ENCODE measurements around the gene FAAP20. TPM values are rescaled to one million over a fixed set of nuclear protein-coding genes. Genes with fewer than 3 reads are reported as not detected.

The FAAP20 gene
- polyA plus RNA-seq, 1 donor from 2014 or later, result 45.3 TPM

DNA sequence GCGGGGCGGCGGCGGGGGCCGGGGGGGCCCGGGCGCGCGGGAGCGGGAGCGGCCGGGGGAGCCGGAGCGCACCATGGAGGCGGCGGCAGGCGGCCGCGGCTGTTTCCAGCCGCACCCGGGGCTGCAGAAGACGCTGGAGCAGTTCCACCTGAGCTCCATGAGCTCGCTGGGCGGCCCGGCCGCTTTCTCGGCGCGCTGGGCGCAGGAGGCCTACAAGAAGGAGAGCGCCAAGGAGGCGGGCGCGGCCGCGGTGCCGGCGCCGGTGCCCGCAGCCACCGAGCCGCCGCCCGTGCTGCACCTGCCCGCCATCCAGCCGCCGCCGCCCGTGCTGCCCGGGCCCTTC lies 34.1 kb upstream of the FAAP20 start:
- H3K9me2 ChIP-seq (ENCODE audit: insufficient read depth, low read length), result no peaks in the 10 kb centered on the region
- no peaks in the 10 kb centered on the region for H3F3A ChIP-seq (ENCODE audit: insufficient read depth, low read length, poor library complexity, severe bottlenecking)
- peak overlapping the region; percentile 76 for H3K9ac ChIP-seq (ENCODE audit: low read length)
- no peaks in the 10 kb centered on the region for H3K9me3 ChIP-seq (ENCODE audit: low read length)
- peaks cover 49% of the 10 kb centered on the region for H4K20me1 ChIP-seq (ENCODE audit: insufficient read depth)
- H2AFZ ChIP-seq (ENCODE audit: low read depth, low read length), result no peak overlapping the region
- peak overlapping the region; percentile 98 for H3K4me3 ChIP-seq (ENCODE audit: low read length)
- peaks cover 45% of the 10 kb centered on the region for H3K79me2 ChIP-seq (replicated peaks; ENCODE audit: insufficient read depth, low read length)
- H3K36me3 ChIP-seq (ENCODE audit: insufficient read depth, low read length), result no peaks in the 10 kb centered on the region
- H3K27me3 ChIP-seq (ENCODE audit: insufficient read depth, low read depth, low read length), result no peaks in the 10 kb centered on the region
- H3K4me2 ChIP-seq (ENCODE audit: low read length), result peak overlapping the region; percentile 81
- TF ChIP-seq EZH2 (IDR thresholded peaks at IDR 0.05; ENCODE audit: borderline replicate concordance, insufficient read depth, low read length, poor library complexity, severe bottlenecking), result no peak
- peak overlapping the region; percentile 52 for H3K27ac ChIP-seq (ENCODE audit: low read length)

DNA sequence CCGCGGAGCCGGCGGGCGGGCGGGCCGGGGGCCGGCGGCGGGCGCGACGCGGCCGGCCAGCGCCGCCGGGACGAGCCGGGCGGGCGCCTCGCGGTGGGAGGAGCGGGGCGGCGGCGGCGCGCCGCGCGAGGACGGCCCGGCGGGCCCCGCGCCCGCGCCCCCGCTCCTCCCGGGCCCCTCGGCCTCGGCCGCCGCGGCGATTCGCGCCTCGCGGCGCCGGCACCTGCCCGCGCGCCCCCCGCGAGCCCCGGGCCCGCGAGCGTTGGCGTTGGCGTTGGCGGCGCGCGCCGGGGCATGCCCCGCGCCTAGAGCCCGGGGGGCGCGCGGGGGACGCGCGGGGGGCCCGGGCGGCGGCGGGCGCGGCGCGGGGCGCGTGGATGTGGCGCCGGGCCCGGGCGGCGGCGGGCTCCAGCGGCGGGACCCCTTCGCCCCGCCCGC lies 33.6 kb upstream of the FAAP20 start, which contains the start of gene SKI:
SKI (plus strand) TSS at position 163 of the 438 bp plus-strand sequence. CDS start 448 bp downstream, outside the sequence.
- Histone ChIP-seq H4K20me1 (ENCODE audit: insufficient read depth) (peaks cover 44% of the 10 kb centered on the region), H3K9me3 (ENCODE audit: low read length) (no peaks in the 10 kb centered on the region), H3K4me2 (ENCODE audit: low read length) (peak within 1 kb of the TSS; percentile 81), H3K9ac (ENCODE audit: low read length) (peak within 1 kb of the TSS; percentile 86), H3K36me3 (ENCODE audit: insufficient read depth, low read length) (no peaks in the 10 kb centered on the region), H3K9me2 (ENCODE audit: insufficient read depth, low read length) (no peaks in the 10 kb centered on the region), H2AFZ (ENCODE audit: low read depth, low read length) (no peak within 1 kb of the TSS), H3K79me2 (replicated peaks; ENCODE audit: insufficient read depth, low read length) (peaks cover 40% of the 10 kb centered on the region), H3K4me3 (ENCODE audit: low read length) (peak within 1 kb of the TSS; percentile 98), H3F3A (ENCODE audit: insufficient read depth, low read length, poor library complexity, severe bottlenecking) (no peaks in the 10 kb centered on the region), H3K27me3 (ENCODE audit: insufficient read depth, low read depth, low read length) (no peaks in the 10 kb centered on the region), H3K27ac (ENCODE audit: low read length) (peak within 1 kb of the TSS; percentile 73)
- TF ChIP-seq, protein P1, sequence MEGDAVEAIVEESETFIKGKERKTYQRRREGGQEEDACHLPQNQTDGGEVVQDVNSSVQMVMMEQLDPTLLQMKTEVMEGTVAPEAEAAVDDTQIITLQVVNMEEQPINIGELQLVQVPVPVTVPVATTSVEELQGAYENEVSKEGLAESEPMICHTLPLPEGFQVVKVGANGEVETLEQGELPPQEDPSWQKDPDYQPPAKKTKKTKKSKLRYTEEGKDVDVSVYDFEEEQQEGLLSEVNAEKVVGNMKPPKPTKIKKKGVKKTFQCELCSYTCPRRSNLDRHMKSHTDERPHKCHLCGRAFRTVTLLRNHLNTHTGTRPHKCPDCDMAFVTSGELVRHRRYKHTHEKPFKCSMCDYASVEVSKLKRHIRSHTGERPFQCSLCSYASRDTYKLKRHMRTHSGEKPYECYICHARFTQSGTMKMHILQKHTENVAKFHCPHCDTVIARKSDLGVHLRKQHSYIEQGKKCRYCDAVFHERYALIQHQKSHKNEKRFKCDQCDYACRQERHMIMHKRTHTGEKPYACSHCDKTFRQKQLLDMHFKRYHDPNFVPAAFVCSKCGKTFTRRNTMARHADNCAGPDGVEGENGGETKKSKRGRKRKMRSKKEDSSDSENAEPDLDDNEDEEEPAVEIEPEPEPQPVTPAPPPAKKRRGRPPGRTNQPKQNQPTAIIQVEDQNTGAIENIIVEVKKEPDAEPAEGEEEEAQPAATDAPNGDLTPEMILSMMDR (IDR thresholded peaks at IDR 0.05; ENCODE audit: poor library complexity, severe bottlenecking), result no peak
- no peak for TF ChIP-seq SMC3 (conservative IDR thresholded peaks at IDR 0.05; ENCODE audit: poor library complexity)
- no peak for TF ChIP-seq EZH2 (IDR thresholded peaks at IDR 0.05; ENCODE audit: borderline replicate concordance, insufficient read depth, low read length, poor library complexity, severe bottlenecking)
- no peak for TF ChIP-seq RAD21 (conservative IDR thresholded peaks at IDR 0.05)
- TF ChIP-seq, protein P2, sequence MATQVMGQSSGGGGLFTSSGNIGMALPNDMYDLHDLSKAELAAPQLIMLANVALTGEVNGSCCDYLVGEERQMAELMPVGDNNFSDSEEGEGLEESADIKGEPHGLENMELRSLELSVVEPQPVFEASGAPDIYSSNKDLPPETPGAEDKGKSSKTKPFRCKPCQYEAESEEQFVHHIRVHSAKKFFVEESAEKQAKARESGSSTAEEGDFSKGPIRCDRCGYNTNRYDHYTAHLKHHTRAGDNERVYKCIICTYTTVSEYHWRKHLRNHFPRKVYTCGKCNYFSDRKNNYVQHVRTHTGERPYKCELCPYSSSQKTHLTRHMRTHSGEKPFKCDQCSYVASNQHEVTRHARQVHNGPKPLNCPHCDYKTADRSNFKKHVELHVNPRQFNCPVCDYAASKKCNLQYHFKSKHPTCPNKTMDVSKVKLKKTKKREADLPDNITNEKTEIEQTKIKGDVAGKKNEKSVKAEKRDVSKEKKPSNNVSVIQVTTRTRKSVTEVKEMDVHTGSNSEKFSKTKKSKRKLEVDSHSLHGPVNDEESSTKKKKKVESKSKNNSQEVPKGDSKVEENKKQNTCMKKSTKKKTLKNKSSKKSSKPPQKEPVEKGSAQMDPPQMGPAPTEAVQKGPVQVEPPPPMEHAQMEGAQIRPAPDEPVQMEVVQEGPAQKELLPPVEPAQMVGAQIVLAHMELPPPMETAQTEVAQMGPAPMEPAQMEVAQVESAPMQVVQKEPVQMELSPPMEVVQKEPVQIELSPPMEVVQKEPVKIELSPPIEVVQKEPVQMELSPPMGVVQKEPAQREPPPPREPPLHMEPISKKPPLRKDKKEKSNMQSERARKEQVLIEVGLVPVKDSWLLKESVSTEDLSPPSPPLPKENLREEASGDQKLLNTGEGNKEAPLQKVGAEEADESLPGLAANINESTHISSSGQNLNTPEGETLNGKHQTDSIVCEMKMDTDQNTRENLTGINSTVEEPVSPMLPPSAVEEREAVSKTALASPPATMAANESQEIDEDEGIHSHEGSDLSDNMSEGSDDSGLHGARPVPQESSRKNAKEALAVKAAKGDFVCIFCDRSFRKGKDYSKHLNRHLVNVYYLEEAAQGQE (IDR thresholded peaks at IDR 0.05; ENCODE audit: borderline replicate concordance), result no peak
- no peak for TF ChIP-seq POLR2AphosphoS5 (IDR thresholded peaks at IDR 0.05)
- no peak for TF ChIP-seq MXI1 (conservative IDR thresholded peaks at IDR 0.05; ENCODE audit: poor library complexity, severe bottlenecking)
- TF ChIP-seq EP300 (conservative IDR thresholded peaks at IDR 0.05; ENCODE audit: poor library complexity, severe bottlenecking), result no peak
- no peak for TF ChIP-seq TAF1 (IDR thresholded peaks at IDR 0.05; ENCODE audit: low read depth)
